Ectodermal cell (in vitro differentiated cells): ENCODE data around the gene MKNK1. TPM values are rescaled to one million over a fixed set of nuclear protein-coding genes. Genes with fewer than 3 reads are reported as not detected.
A peak's percentile ranks its signal among the peaks of the same experiment; 100 is the strongest.
"Not testable (repeated sequence)": the region's sequence is repeated elsewhere in the genome, so short reads cannot be mapped to it uniquely, and the experiment has no call there.

Experiments
- H3K27ac ChIP-seq: 2 replicates; pipeline ENCODE4 v1.7.0; 2013; ENCODE audit warnings: mild to moderate bottlenecking, low read depth, low read length; ENCODE audit not compliant: insufficient read depth, poor library complexity, severe bottlenecking
- H3K27me3 ChIP-seq: 2 replicates; pipeline ENCODE4 v1.7.0; 2013; ENCODE audit warnings: mild to moderate bottlenecking, low read length; ENCODE audit not compliant: insufficient read depth, control insufficient read depth, poor library complexity, severe bottlenecking
- H3K36me3 ChIP-seq: one replicate; pipeline ENCODE4 v1.7.0; 2013; ENCODE audit warnings: low read length; ENCODE audit not compliant: control insufficient read depth, insufficient read depth
- H3K4me1 ChIP-seq: one replicate; pipeline ENCODE4 v1.7.0; 2013; ENCODE audit warnings: low read length; ENCODE audit not compliant: control insufficient read depth, insufficient read depth
- H3K4me3 ChIP-seq: 2 replicates; pipeline ENCODE4 v1.7.0; 2013; ENCODE audit warnings: low read depth, low read length, control low read depth; ENCODE audit not compliant: insufficient read depth
- H3K9me3 ChIP-seq: 2 replicates; pipeline ENCODE4 v1.7.0; 2013; ENCODE audit warnings: mild to moderate bottlenecking, low read length, moderate library complexity; ENCODE audit not compliant: control insufficient read depth
- whole genome bisulfite sequencing, 2 experiments: methylation state at CpG; one replicate each; pipeline ENCODE4 v1.1.7; 2013; ENCODE audit warnings: missing lambda C conversion rate in 2 of 2; 5-methylcytosine and 5-hydroxymethylcytosine counted together
- polyA plus RNA-seq, 4 experiments: library from polyadenylated mRNA; stranded (reverse); fragments of 50-300 nt; gene quantifications; one replicate each; pipeline ENCODE4 v1.2.3, GENCODE V29; 2013

The MKNK1 gene
- 25.6 TPM for polyA plus RNA-seq (2013, experiment 1 of 4)
- 31.0 TPM for polyA plus RNA-seq (2013, experiment 2 of 4)
- 23.4 TPM for polyA plus RNA-seq (2013, experiment 3 of 4)
- 24.1 TPM for polyA plus RNA-seq (2013, experiment 4 of 4)

DNA sequence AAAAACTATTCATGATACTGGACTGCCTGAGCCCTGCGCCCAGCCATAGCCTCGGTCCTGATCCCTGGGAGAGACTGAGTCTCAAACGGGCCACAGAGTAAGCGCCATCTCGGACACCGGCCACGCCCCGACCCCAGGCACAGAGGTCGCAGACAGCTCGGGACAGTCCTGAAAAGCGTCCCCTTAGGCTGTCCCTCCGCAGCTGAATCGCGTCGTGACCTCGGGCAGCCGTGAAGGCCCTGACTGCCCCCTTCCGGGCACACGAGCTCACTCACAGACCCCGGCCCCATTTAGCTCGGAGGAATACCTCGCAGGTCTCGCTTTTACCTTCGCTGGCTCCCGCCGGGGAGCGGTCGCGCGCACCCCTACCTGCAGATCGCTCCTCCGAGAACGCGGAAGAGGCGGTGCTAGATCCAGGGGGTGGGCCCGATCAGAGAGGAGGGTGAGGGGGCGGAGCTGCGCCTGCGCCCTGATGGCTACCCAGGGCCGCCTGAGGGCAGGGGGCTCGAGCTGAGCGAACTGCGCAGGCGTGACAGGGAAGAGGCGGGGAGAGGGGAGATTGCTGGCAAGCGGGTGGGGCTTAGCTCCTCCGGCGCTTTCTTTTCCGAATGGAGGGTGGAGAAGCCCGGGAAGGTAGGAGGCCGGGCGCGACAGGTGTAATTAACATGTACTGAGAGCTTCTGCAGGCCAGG lies at the start of gene MKNK1:
Gene MKNK1 (minus strand): TSS at position 411 of the 692 bp plus-strand sequence. CDS start 20,941 bp downstream, outside the sequence.
- H3K27ac ChIP-seq: no peak within 1 kb of the TSS
- H3K9me3 ChIP-seq: no peaks in the 10 kb centered on the region
- H3K36me3 ChIP-seq: no peaks in the 10 kb centered on the region
- H3K4me3 ChIP-seq: peak within 1 kb of the TSS; percentile 65
- H3K27me3 ChIP-seq: no peaks in the 10 kb centered on the region
- peaks cover 6% of the 10 kb centered on the region for H3K4me1 ChIP-seq
- 0 to 1% methylated on average over 53 of the region's 53 CpGs for WGBS, 2 experiments

GRCh38 chr1:46653405-46653958 lies 49.4 kb upstream of the MKNK1 start:
- H3K36me3 ChIP-seq: peaks cover 27% of the 10 kb centered on the region
- no peaks in the 10 kb centered on the region for H3K27me3 ChIP-seq
- H3K9me3 ChIP-seq: no peaks in the 10 kb centered on the region
- no peak overlapping the region for H3K27ac ChIP-seq
- WGBS, 2 experiments: 93 to 100% methylated on average over 2 of the region's 2 CpGs
- no peaks in the 10 kb centered on the region for H3K4me1 ChIP-seq
- no peak overlapping the region for H3K4me3 ChIP-seq

DNA sequence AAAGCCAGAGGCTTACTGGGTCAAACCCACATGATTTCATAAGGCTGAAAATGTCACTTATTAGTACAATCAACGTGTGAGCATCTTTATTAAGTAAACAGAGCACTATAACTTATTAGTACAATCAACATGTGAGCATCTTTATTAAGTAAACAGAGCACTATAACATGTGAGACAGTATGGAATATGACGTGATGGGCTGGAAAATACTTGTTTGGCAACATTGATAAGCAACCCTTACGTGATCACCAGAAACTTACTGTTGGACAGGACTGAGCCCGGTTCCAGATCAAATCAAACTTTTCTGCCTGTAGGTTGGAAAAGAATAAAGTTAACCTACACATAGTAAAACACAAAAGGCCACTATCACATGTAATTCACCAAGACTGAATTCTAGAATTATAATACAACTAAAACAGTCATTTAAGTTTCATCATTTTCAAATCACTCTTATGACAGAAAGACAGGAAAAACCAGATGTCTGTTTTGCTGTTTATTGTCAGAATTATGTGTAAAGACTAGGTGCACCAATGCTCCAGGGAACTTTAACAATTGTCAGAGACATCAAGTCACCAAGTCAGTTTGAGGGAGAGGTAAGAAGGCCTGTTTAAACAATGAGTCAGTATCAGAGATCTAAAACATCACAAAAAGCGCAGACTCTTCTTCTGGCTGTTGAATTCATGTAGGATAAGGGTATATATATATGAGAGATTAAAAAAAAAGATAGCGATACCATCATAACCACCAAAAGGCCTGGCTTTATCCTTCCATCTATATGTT lies 48.4 kb upstream of the MKNK1 start:
- H3K36me3 ChIP-seq: peaks cover 29% of the 10 kb centered on the region
- no peak overlapping the region for H3K4me3 ChIP-seq
- H3K27me3 ChIP-seq: no peaks in the 10 kb centered on the region
- H3K27ac ChIP-seq: no peak overlapping the region
- H3K9me3 ChIP-seq: no peaks in the 10 kb centered on the region
- H3K4me1 ChIP-seq: no peaks in the 10 kb centered on the region
- WGBS, 2 experiments: 79 to 92% methylated on average over 3 to 5 of the region's 6 CpGs

DNA sequence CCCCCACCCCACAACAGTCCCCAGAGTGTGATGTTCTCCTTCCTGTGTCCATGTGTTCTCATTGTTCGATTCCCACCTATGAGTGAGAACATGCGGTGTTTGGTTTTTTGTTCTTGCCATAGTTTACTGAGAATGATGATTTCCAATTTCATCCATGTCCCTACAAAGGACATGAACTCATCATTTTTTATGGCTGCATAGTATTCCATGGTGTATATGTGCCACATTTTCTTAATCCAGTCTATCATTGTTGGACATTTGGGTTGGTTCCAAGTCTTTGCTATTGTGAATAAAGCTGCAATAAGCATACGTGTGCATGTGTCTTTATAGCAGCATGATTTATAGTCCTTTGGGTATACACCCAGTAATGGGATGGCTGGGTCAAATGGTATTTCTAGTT lies 47.1 kb upstream of the MKNK1 start:
- H3K36me3 ChIP-seq: peaks cover 28% of the 10 kb centered on the region
- not testable (repeated sequence) for H3K4me3 ChIP-seq, H3K9me3 ChIP-seq, H3K27ac ChIP-seq, H3K27me3 ChIP-seq, H3K4me1 ChIP-seq
- WGBS, 2 experiments: 100% methylated on average over 1 of the region's 3 CpGs; no CpG with 5 or more reads in 1 of the 2 experiments

- H3K4me3 ChIP-seq: no peak overlapping the region
- 89 to 100% methylated on average over 2 to 3 of the region's 3 CpGs for WGBS, 2 experiments
- no peaks in the 10 kb centered on the region for H3K4me1 ChIP-seq
- H3K27me3 ChIP-seq: no peaks in the 10 kb centered on the region
- H3K27ac ChIP-seq: no peak overlapping the region
- peaks cover 21% of the 10 kb centered on the region for H3K36me3 ChIP-seq
- H3K9me3 ChIP-seq: no peaks in the 10 kb centered on the region
Measured at GRCh38 chr1:46650491-46650890, 46.4 kb upstream of the MKNK1 start.

GRCh38 chr1:46649764-46650163 lies 45.7 kb upstream of the MKNK1 start:
- H3K27me3 ChIP-seq: no peaks in the 10 kb centered on the region
- 96 to 98% methylated on average over 2 of the region's 2 CpGs for WGBS, 2 experiments
- H3K27ac ChIP-seq: no peak overlapping the region
- no peaks in the 10 kb centered on the region for H3K4me1 ChIP-seq
- no peak overlapping the region for H3K4me3 ChIP-seq
- H3K9me3 ChIP-seq: no peaks in the 10 kb centered on the region
- peaks cover 15% of the 10 kb centered on the region for H3K36me3 ChIP-seq

- WGBS, 2 experiments: 94 to 96% methylated on average over 3 of the region's 3 CpGs
- H3K36me3 ChIP-seq: peaks cover 15% of the 10 kb centered on the region
Measured at GRCh38 chr1:46647611-46648010, 43.5 kb upstream of the MKNK1 start.

DNA sequence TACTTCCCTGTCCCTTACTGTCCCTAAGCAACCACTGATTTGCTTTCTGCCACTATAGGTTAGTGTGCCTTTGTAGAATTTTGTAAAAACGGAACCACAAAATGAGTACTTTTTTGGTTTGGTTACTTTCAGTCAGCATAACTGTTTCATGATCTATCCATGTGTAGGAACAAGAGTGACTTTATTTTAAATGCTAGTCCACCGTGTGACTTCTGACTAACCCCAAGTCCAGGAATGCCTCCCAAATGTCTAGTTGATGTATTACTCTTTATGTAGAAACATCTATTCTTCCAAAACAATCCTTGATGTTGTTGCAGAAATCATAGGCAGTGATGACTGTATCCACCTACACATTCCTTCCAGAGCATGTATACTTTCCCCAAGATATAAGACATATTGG lies 42.8 kb upstream of the MKNK1 start:
- Histone ChIP-seq H3K9me3 (no peaks in the 10 kb centered on the region), H3K4me1 (no peaks in the 10 kb centered on the region), H3K4me3 (no peak overlapping the region), H3K36me3 (peaks cover 15% of the 10 kb centered on the region), H3K27me3 (no peaks in the 10 kb centered on the region), H3K27ac (no peak overlapping the region)
- WGBS, 2 experiments: 97 to 98% methylated on average over 2 of the region's 2 CpGs

More at GRCh38 chr1:46647611-46648010, 43.5 kb upstream of the MKNK1 start:
- Histone ChIP-seq H3K27ac (no peak overlapping the region), H3K4me1 (no peaks in the 10 kb centered on the region), H3K9me3 (no peaks in the 10 kb centered on the region), H3K27me3 (no peaks in the 10 kb centered on the region), H3K4me3 (no peak overlapping the region)

DNA sequence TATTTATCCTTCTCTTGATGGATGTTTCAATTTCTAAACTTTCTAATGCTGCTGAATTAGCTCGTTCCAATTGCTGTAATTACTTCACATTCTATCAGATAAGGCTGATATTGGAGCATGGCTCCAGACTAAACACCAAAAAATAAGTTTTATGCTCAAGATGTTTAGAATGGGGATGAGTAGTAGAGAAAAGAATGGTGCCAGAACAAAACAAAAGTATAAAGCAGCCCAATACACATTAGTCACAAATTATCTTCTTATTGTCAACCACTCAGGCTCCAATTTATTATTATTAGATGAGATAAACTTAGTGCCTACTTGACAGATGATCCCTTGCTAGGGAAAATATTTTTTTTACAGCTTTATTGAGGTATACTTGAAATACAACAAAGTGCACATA lies 42.3 kb upstream of the MKNK1 start:
- WGBS, 2 experiments: 93% methylated on average over 1 of the region's 1 CpG; no CpG with 5 or more reads in 1 of the 2 experiments
- Histone ChIP-seq H3K4me3 (no peak overlapping the region), H3K27ac (no peak overlapping the region), H3K4me1 (no peaks in the 10 kb centered on the region), H3K36me3 (peaks cover 15% of the 10 kb centered on the region), H3K9me3 (no peaks in the 10 kb centered on the region), H3K27me3 (no peaks in the 10 kb centered on the region)

DNA sequence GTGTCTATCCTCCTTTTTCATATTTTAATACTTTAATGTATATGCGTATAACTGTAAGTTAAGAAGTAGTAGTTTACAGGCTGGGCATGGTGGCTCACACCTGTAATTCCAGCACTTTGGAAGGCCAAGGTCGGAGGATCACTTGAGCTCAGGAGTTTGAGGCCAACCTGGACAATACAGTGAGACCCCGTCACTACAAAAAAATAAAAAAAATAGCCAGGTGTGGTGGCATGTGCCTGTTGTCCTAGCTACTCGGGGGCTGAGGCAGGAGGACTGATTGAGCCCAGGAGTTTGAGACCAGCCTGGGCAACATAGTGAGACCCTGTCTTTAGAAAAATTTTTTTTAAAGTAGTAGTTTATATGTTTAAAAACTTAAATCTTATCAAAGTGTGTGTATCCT lies 41.7 kb upstream of the MKNK1 start:
- Histone ChIP-seq H3K4me3 (no peak overlapping the region), H3K27ac (no peak overlapping the region), H3K27me3 (no peaks in the 10 kb centered on the region), H3K36me3 (peaks cover 15% of the 10 kb centered on the region), H3K4me1 (no peaks in the 10 kb centered on the region), H3K9me3 (no peaks in the 10 kb centered on the region)
- WGBS, 2 experiments: 90 to 94% methylated on average over 4 of the region's 4 CpGs
